HTR-8/SVneo (cell line): ENCODE results near the gene GRWD1.
A peak's percentile ranks its signal among the peaks of the same experiment; 100 is the strongest.

ENCODE experiments used
- DNase-seq: peaks from one replicate; pipeline ENCODE4 v3.0.0; 2011; ENCODE audit warnings: low spot score, mixed read lengths; ENCODE audit not compliant: insufficient read length
- FAIRE-seq: peaks from 2 replicates; lab custom pipeline; 2011; peaks lifted over from hg19 to GRCh38; lab: Jason Lieb, UNC

The GRWD1 gene

DNA sequence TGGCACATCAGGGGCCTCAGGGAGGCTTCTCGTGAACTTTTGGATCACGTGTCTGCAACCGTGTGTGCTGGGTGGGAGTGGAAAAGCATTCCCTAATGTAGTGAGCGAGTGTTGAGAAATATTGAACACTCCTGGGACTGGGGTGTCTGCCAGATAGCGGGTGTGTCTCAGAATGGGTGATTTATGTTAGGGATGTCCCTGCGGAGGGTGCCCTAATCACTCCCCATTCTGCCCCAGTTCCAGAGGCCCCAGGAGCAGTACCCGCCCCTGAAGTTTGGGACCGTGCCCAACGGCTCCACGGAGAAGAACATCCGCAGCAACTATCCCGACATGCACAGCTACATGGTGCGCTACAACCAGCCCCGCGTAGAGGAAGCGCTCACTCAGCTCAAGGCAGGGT is 24.2 kb upstream of the GRWD1 start:
- no peak for FAIRE-seq
- no peak for DNase-seq

DNA sequence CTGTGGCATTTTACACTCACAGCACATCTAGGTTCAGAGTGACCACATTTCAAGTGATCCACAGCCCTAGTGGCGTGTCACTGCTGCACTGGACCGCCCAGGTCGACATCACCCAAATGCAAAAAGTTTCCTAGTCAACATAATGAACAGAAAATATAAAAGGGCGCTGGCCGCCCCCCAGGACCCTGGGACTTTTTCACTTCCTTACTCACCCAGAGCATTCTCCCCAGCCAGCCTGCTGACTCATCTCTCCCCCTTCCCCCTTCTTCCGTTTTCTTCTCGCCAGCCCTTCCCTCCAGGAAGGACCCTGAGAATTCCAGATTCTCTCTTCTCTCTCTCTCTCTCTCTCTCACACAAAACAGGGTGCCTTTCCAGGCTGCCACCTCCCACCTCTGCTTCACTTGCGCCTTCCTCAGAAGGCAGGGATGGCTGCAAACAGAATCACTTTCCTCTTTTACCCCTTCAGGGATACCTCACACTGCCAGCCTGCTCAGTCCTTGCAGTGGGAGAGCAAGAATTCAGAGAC is 21.0 kb upstream of the GRWD1 start:
- no peak for FAIRE-seq
- DNase-seq = peak; percentile 78

DNA sequence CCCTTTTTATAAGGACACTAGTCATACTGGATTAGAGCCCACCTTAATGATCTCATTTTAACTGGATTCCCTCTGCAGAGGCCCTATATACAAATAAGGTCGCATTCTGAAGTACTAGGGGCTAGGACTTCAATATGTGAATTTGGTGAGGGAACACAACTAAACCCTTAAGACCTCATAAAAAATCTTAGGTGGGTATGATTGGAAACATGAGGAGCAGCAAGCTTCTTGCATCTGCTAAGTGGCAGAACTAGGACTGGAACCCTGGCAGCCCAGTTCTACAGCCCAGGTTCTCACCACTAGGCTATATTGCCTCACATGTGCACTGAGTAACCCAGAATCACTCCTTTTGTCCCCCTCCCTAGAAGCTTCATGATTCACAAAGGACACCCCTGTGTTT is 17.1 kb upstream of the GRWD1 start:
- DNase-seq = no peak
- FAIRE-seq = no peak

DNA sequence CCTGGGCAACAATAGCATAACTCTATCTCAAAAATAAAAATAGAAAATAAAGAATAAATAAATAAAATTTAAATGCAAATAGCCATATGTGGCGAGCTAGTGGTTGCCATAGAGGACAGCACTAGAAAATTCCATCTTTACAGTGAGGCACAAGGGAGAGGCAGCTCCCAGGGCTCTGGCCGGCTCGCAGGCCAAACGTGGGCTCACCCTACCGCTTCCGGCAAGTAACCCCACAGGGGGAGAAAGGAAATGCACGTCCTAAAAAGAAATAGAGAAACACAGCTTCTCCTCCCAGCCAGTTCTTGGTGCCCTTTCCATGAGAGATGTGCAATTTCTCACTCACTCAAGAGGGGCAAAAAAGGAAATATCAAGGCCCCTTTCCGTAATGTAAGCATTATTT is 12.4 kb upstream of the GRWD1 start:
- FAIRE-seq = no peak
- no peak for DNase-seq

DNA sequence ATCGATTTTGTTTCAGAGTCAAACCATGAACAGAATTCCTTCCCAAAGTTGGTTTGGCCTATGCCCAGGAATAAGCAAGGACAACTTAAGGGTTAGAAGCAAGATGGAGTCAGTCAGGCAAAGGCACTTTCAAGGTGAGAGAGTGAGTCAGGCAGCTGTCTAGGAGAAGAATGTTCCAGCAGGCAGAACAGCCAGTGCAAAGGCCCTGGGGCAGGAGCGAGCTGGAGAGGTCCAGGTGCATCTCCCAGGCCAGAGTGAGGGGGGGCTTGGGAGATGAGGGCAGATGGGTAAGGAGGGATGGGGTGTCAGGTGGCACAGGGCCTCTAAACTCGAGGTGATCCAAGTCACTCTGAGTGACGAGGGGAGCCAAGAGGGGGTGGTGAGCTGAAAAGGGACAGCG is 9.2 kb upstream of the GRWD1 start:
- FAIRE-seq (no peak), DNase-seq (no peak)

DNA sequence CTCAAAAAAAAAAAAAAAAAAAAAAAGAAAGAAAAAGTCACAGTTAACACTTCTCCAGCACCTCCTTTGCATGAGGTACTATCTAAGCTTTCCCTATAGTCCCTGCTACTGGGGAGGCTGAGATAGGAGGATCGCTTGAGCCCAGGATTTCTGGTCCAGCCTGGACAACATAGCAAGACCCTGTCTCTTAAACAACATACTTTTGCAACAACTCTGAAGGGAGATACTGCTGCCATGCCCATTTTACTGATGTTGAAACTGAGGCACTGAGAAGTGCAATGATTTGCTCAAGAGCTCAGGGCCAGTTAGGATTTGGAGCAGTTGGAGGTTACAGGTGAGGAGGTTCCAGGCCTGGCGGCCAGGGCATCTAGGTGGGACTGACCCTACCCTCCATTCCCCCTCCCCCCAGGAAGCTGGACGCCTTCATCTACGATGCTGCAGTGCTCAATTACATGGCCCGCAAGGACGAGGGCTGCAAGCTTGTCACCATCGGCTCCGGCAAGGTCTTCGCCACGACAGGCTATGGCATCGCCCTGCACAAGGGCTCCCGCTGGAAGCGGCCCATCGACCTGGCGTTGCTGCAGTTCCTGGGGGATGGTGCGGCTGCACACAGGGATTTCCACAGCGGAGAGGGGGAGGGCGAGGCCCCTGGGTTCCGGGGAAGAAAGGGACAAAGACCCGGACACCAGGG is 4.3 kb upstream of the GRWD1 start:
- DNase-seq (no peak), FAIRE-seq (no peak)

DNA sequence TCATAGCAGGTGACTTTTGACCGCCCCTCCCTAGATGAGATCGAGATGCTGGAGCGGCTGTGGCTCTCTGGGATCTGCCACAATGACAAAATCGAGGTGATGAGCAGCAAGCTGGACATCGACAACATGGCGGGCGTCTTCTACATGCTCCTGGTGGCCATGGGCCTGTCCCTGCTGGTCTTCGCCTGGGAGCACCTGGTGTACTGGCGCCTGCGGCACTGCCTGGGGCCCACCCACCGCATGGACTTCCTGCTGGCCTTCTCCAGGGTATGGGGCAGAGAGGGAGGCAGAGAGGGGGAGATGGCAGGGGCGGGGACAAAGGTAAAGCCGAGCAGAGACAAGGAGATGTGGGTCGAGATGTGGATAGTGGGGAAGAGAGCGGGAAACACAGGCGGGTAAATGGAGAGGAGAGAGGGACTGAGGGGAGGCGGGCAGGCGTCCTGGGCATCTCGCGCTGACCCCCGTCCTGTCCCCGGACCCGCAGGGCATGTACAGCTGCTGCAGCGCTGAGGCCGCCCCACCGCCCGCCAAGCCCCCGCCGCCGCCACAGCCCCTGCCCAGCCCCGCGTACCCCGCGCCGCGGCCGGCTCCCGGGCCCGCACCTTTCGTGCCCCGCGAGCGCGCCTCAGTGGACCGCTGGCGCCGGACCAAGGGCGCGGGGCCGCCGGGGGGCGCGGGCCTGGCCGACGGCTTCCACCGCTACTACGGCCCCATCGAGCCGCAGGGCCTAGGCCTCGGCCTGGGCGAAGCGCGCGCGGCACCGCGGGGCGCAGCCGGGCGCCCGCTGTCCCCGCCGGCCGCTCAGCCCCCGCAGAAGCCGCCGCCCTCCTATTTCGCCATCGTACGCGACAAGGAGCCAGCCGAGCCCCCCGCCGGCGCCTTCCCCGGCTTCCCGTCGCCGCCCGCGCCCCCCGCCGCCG is 3.4 kb upstream of the GRWD1 start:
- DNase-seq = no peak
- no peak for FAIRE-seq

DNA sequence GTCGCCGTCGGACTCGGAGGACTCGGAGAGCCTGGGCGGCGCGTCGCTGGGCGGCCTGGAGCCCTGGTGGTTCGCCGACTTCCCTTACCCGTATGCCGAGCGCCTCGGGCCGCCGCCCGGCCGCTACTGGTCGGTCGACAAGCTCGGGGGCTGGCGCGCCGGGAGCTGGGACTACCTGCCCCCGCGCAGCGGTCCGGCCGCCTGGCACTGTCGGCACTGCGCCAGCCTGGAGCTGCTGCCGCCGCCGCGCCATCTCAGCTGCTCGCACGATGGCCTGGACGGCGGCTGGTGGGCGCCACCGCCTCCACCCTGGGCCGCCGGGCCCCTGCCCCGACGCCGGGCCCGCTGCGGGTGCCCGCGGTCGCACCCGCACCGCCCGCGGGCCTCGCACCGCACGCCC is 2.5 kb upstream of the GRWD1 start:
- DNase-seq (no peak), FAIRE-seq (no peak)

DNA sequence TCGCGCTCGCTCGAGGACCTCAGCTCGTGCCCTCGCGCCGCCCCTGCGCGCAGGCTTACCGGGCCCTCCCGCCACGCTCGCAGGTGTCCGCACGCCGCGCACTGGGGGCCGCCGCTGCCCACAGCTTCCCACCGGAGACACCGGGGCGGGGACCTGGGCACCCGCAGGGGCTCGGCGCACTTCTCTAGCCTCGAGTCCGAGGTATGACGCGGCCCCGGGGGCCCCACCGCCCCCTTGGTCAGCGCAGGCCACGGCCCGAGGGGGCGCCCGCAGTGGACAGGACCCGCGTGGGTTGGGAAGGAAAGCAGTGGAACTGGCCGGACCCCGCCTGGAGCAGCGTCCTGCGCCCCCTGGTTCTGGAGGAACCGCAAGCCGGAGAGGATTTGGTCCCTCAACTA is 2.1 kb upstream of the GRWD1 start:
- FAIRE-seq (no peak), DNase-seq (no peak)

DNA sequence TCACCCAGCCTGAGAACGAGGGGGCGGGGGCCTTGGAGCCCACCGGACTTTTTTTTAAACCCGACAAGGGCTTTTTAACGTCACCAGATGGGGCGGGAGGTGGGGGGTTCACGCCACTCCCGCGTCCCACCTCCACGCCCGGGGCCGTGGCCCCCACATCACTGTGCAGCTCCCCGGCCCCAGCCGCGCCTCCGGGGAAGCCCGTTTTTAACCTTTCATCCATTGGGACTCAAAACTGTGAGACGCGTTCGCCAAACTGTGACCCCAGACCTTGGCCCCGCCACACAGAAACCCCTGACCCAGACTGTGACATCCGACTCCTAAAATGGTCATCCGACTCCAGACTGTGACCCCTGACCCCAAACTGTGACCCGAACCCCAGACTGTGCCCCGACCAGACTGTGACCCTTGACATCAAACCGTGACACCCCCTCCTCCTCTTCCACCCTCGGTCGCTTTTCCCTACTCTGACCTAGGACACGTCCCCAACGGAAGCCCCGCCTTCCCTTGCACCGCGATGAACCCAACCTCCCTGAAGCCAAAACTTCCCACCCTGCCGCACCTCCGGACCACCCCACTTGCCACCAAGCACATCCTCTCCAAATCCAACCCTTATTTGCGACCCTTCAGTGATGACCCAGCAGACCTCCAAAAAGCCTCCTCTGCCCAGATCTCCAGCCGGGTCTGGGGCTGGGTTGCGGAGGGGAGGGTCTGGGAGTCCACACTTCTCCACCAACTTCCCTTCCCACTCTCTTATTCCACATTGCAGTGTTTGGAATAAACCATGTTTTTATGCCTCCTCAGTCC is 1.5 kb upstream of the GRWD1 start:
- no peak for DNase-seq
- no peak for FAIRE-seq

DNA sequence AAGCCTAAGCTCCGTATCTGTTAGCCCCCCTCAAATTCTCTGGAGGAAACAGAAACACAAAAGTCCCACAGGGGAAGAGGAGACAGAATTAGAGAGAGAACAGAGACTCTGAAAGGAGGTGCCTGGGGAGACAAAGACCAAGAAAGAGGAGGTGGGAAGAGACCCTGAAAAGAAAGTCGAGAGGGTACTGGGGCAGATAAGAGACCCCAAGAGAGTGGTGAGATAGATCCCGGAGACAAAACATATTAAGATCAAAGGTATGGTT is 915 bp upstream of the GRWD1 start:
- DNase-seq = no peak

DNA sequence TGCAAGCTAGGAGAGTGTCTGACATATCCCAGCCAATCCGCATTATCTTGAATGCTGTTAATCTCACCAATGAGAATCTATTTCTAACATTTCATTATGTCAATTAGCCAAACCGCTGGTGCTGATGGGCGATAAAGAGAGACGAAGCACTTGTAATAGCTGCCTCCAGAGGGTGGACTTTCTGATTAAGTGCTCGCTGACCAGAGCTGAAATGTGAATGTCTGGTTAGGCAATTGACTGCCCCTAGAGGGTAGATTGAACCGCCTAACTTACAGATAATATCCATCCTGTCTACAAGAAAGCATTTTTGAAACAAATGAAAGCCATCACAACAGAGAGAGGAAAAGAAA is 552 bp upstream of the GRWD1 start:
- DNase-seq = peak; percentile 90
- peak; percentile 52 for FAIRE-seq

More for the DNA sequence above, 915 bp upstream of the GRWD1 start:
- no peak for FAIRE-seq

DNA sequence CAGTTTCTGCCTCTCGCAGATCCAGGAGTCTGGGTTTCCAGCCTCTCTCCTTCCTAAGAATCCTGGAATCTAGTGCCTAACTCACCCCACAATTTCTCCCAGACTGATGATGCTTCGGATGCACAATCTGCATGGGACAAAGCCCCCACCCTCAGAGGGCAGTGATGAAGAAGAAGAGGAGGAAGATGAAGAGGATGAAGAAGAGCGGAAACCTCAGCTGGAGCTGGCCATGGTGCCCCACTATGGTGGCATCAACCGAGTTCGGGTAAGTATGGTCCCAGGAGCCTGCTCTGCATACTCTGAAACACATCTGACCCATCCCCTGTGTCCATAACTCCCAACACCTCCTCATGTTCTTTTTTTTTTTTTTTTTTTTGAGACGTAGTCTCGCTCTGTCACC is 796 bp downstream of the GRWD1 start:
- FAIRE-seq = no peak
- no peak for DNase-seq

DNA sequence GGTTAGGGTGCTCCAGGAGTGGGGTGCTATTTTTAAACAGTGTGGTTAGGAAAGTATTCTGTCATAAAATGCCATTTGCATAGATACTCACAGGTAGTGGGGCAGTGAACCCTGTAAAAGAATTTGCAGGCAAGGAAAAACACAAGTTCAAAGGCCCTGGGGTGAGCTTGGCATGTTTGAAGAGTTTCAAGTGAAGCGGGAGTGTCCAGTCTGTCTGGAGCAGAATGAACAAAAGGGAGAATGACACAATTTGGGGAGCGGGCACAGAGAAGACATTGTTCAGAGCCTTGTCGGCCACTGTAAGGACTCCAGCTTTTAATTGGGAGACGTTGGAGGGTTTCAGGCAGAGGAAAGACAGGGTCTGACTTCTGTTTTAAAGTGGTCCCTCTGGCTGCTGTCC is 2.8 kb downstream of the GRWD1 start:
- DNase-seq = no peak
- FAIRE-seq = no peak

DNA sequence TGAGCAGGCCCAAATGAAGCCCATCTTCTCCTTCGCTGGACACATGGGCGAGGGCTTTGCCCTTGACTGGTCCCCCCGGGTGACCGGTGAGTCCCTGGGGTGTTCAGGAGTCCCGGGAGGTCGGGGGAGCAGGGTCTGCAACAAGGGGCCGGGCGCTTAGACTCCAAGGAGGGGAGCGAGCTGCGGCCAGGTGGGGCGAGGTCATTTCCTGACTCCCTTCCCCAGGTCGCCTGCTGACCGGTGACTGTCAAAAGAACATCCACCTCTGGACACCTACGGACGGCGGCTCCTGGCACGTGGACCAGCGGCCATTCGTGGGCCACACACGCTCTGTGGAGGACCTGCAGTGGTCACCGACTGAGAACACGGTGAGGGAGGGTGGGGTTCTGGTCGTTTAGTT is 4.7 kb downstream of the GRWD1 start:
- FAIRE-seq = no peak
- no peak for DNase-seq

DNA sequence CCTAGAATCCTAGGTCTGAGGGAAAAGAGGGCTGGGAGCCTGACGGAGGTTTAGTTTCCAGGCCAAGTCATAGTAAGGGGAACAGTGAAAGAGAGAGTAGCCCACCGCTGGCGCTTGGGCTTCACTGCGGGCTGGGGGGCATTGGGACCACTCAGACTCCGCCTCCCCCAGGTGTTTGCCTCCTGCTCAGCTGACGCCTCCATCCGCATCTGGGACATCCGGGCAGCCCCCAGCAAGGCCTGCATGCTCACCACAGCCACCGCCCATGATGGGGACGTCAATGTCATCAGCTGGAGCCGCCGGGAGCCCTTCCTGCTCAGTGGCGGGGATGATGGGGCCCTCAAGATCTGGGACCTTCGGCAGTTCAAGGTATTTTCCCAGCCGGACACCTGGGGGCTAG is 5.1 kb downstream of the GRWD1 start:
- FAIRE-seq = no peak
- no peak for DNase-seq

DNA sequence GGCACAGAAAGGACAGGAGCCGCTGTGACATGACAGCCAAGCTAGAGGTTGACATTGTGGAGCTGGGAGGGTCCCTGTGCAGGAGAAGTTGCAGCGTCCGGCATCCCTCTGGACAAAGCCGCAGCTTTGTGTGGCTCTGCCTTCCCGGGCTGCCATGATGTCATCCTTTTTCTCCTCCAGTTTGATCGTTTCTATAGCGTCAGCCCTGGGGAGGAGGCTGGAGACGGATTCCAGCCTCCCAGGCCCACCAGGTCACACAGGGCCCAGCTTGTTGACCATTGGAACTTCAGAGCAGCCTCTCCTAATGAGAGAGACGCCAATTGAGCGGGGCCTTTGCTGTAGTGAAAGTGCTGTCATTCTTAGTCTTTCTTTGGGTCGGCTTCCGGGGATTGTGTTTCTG is 5.8 kb downstream of the GRWD1 start:
- no peak for DNase-seq
- FAIRE-seq = no peak

DNA sequence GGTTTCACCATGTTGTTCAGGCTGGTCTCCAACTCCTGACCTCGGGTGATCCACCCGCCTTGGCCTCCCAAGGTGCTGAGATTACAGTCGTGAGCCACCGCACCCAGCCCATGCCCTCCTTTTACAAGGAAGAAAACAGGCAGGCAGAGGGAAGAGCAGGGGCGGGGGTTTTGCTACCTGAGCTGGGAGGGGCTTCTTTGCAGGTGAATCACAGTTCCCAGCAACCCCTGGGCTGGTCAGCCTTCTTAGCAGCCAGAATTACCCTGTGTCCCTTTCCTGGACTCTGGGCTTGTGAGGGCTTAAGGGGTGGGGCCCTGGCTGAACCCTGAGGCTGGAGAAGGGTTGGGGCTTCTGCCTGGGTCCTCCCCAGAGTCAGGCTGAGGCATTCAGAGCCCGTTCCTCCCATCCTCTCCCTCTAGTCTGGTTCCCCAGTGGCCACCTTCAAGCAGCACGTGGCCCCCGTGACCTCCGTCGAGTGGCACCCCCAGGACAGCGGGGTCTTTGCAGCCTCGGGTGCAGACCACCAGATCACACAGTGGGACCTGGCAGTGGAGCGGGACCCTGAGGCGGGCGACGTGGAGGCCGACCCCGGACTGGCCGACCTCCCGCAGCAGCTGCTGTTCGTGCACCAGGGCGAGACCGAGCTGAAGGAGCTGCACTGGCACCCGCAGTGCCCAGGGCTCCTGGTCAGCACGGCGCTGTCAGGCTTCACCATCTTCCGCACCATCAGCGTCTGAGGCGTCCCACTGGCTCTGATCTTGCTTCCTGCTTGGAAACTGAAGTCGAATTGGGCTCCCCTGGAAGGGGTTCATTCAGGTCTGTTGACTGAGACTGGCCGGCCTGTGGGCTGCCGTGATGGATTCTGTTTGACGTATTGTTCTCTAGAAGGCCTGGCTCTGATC is 6.8 kb downstream of the GRWD1 start:
- DNase-seq (no peak), FAIRE-seq (no peak)

DNA sequence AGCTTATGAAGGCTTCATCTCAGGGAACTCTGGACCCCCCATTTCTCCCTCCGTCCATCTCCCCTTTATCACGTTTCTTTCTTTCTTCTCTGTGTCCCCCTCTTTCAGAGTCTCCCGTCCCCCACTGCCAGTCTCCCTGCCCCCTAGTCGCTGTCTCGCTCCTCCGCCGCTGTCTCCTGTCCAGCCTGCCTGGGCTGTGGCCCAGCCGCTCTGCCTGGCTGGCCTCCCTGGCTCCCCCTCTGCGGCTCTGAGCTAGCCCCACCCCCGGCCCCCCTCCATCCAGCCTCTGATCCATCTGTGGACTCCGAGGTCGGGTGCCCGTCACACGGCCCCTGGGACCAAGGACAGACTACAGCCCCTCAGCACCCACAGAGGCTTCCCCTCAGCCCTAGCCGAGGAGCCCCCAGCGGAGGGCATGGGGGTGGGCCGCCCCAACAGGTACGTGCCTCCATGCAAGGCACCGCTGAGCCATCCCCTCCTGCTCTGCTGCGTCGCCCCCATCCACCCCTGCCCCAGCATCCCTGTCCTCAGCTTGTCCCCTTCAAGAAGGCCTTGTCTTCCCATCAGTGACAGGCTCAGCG is 8.5 kb downstream of the GRWD1 start:
- DNase-seq (no peak), FAIRE-seq (no peak)
